Adrenal gland (tissue), 12 donors: ENCODE measurements around the gene AKAP13. TPM values are rescaled to one million over a fixed set of nuclear protein-coding genes. Genes with fewer than 3 reads are reported as not detected.

Source experiments
- DNase-seq, 7 donors: peaks; one replicate each; pipeline ENCODE4 v3.0.0-alpha.2; 2019 to 2020
- H3K27ac ChIP-seq, 5 donors: fragments of 200-600 bp; sonication (generic) in 4 of 5; 1 replicate in 3 of 5; 2 replicates in 2 of 5; pipeline versions ENCODE4 v1.5.1 to v1.8.0; 2016 to 2020; ENCODE audit warnings: mild to moderate bottlenecking in 1 of 5
- H3K27me3 ChIP-seq: fragments of 200-600 bp; 2 replicates; pipeline ENCODE4 v1.8.0; 2021
- H3K36me3 ChIP-seq, 2 donors: fragments of 200-600 bp; replicated peaks in 1 of 2; 1 replicate in 1 of 2; 2 replicates in 1 of 2; pipeline versions ENCODE4 v1.5.1 to v1.8.0; 2018 to 2022
- H3K4me1 ChIP-seq, 2 donors: fragments of 200-600 bp; replicated peaks in 1 of 2; 1 replicate in 1 of 2; 2 replicates in 1 of 2; pipeline versions ENCODE4 v1.5.1 to v1.8.0; 2018 to 2021
- H3K4me3 ChIP-seq, 4 donors: fragments of 200-600 bp; sonication (generic) in 3 of 4; one replicate each; pipeline ENCODE4 v1.5.1; 2016 to 2018
- H3K9me3 ChIP-seq, 3 donors: fragments of 200-600 bp; sonication (generic) in 1 of 3; replicated peaks in 1 of 3; 1 replicate in 2 of 3; 2 replicates in 1 of 3; pipeline versions ENCODE4 v1.5.1 to v1.8.0; 2016 to 2021
- CTCF ChIP-seq, 6 experiments: fragments of 450-650 bp in 4 of 6; fragments of 200-600 bp in 2 of 6; sonication (generic) in 1 of 6; IDR thresholded peaks; 1 replicate in 5 of 6; 2 replicates in 1 of 6; pipeline versions ENCODE4 v1.5.1 to v1.8.0; 2016 to 2021; ENCODE audit warnings: antibody characterized with exemption in 6 of 6, mild to moderate bottlenecking in 2 of 6, moderate library complexity in 1 of 6
- POLR2A ChIP-seq, 2 donors: fragments of 450-650 bp; IDR thresholded peaks; one replicate each; pipeline ENCODE4 v1.6.1; 2017; ENCODE audit warnings: antibody characterized with exemption in 2 of 2, mild to moderate bottlenecking in 2 of 2, moderate library complexity in 1 of 2
- WGBS, 4 donors: extraction: QIAGEN DNeasy Blood & Tissue Kit in 2 of 4; methylation state at CpG; one replicate each; pipeline versions ENCODE4 v1.1.5 to v1.1.7; 2013 to 2017; 5-methylcytosine and 5-hydroxymethylcytosine counted together
- intact Hi-C, 2 donors: fragments of 100-400 bp; cut with DNase I; formaldehyde crosslinking; loops; one replicate each; pipeline versions ENCODE4 v1.14.1 to v1.15.0; 2022 to 2023
- polyA plus RNA-seq, 3 donors: library from polyadenylated mRNA; stranded (reverse); fragments of 200-250 nt in 2 of 3; fragments of 350-450 nt in 1 of 3; fragmentation: Illumina TruSeq in 1 of 3; extraction: RNeasy Lipid Tissue Mini Kit (QIAGEN cat#74804) in 1 of 3; gene quantifications; one replicate each; pipeline ENCODE4 v1.2.3, GENCODE V29; 2013 to 2014
- total RNA-seq, 9 donors: library from RNA; depleted of rRNA in 4 of 9; stranded (reverse); fragments of >200 nt in 4 of 9; fragments of 120-200 nt in 1 of 9; fragmentation: NEBNext Ultra II Directional in 1 of 9; extraction: Animal tissue kit (Norgen Biotek cat#: 25700) in 1 of 9; gene quantifications; one replicate each; pipeline versions ENCODE4 v1.1.0 to v1.2.4, GENCODE V29; 2013 to 2023
- donor health status: healthy with polysubstance abuse.
- donor health status: Bipolar disorder and iron deficiency.
- donor health status: DM: yes; HTN: yes; CAD: no.
- donor health status: DM: no; HTN: no; CAD: no.
- donor health status: DM: no; HTN: no; CAD: no.
- donor health status: DM: yes; HTN: yes; CAD: no.

AKAP13 gene
- total and polyA plus RNA-seq, 12 donors = 42.7 to 144 (median 89.2) TPM

- no peak for DNase-seq
- no peak overlapping the region for H3K4me3 ChIP-seq
- H3K27me3 ChIP-seq = no peaks in the 10 kb centered on the region
- no peaks in the 10 kb centered on the region for H3K36me3 ChIP-seq
- 81 to 85% (median 85%) methylated on average over 2 of the region's 2 CpGs for WGBS, 4 donors
- no peaks in the 10 kb centered on the region for H3K9me3 ChIP-seq
- no peak for TF ChIP-seq CTCF (IDR thresholded peaks at IDR 0.05)
- TF ChIP-seq POLR2A (IDR thresholded peaks at IDR 0.05) = no peak
- peaks cover 4 to 5% of the 10 kb centered on the region in 2 donors for H3K4me1 ChIP-seq
- intact Hi-C loops = no loop called here
- H3K27ac ChIP-seq = no peak overlapping the region
These were observed 126.7 kb downstream of the AKAP13 start for GRCh38 chr15:85507114-85507513.

GRCh38 chr15:85509973-85510372 lies 129.6 kb downstream of the AKAP13 start:
- DNase-seq = no peak
- Histone ChIP-seq H3K36me3 (no peaks in the 10 kb centered on the region), H3K27me3 (no peaks in the 10 kb centered on the region), H3K27ac (no peak overlapping the region), H3K9me3 (no peaks in the 10 kb centered on the region), H3K4me1 (peaks cover 1% of the 10 kb centered on the region in 2 donors), H3K4me3 (no peak overlapping the region)
- WGBS, 4 donors = 92 to 95% (median 94%) methylated on average over 2 to 3 of the region's 3 CpGs
- intact Hi-C loops = no loop called here
- TF ChIP-seq POLR2A (IDR thresholded peaks at IDR 0.05) (no peak), CTCF (IDR thresholded peaks at IDR 0.05) (no peak)

GRCh38 chr15:85514413-85514812 lies 134.0 kb downstream of the AKAP13 start:
- Histone ChIP-seq H3K9me3 (no peaks in the 10 kb centered on the region), H3K27me3 (no peaks in the 10 kb centered on the region), H3K36me3 (no peaks in the 10 kb centered on the region), H3K27ac (no peak overlapping the region), H3K4me3 (no peak overlapping the region), H3K4me1 (peaks cover 3 to 4% of the 10 kb centered on the region in 2 donors)
- TF ChIP-seq POLR2A (IDR thresholded peaks at IDR 0.05) (no peak), CTCF (IDR thresholded peaks at IDR 0.05) (no peak)
- 71 to 81% (median 76%) methylated on average over 3 of the region's 3 CpGs for WGBS, 4 donors
- no peak for DNase-seq
- intact Hi-C loops = no loop called here

GRCh38 chr15:85515212-85515611 lies 134.8 kb downstream of the AKAP13 start:
- no peak for DNase-seq
- intact Hi-C loops = no loop called here
- Histone ChIP-seq H3K4me1 (peaks cover 3 to 4% of the 10 kb centered on the region in 2 donors), H3K27me3 (no peaks in the 10 kb centered on the region), H3K4me3 (no peak overlapping the region), H3K27ac (no peak overlapping the region), H3K36me3 (no peaks in the 10 kb centered on the region), H3K9me3 (no peaks in the 10 kb centered on the region)
- 58 to 64% (median 61%) methylated on average over 4 of the region's 4 CpGs for WGBS, 4 donors
- TF ChIP-seq POLR2A (IDR thresholded peaks at IDR 0.05) = no peak
- TF ChIP-seq CTCF (IDR thresholded peaks at IDR 0.05) = no peak
